Motor neuron (in vitro differentiated cells): ENCODE measurements around the gene METTL1. TPM values are rescaled to one million over a fixed set of nuclear protein-coding genes. Genes with fewer than 3 reads are reported as not detected.

Experiments used
- ATAC-seq, 8 experiments: fragments of 200-7000 bp; cut with Tn5 transposase; replicated peaks in 6 of 8; 2 replicates each; pipeline ENCODE4 v1.8.0; 2021; ENCODE audit warnings: mild to moderate bottlenecking in 8 of 8, moderate library complexity in 8 of 8
- H3K27ac ChIP-seq, 2 donors: fragments of 250-450 bp; sonication (Bioruptor Pico); 2 replicates each; pipeline ENCODE4 v1.9.0; 2021; ENCODE audit warnings: antibody characterized with exemption in 2 of 2, mild to moderate bottlenecking in 2 of 2, moderate library complexity in 1 of 2
- H3K4me1 ChIP-seq, 2 donors: fragments of 250-450 bp; sonication (Bioruptor Pico); replicated peaks in 1 of 2; 2 replicates each; pipeline ENCODE4 v1.6.1; 2021; ENCODE audit warnings: antibody characterized with exemption in 2 of 2, mild to moderate bottlenecking in 2 of 2, moderate library complexity in 1 of 2
- H3K4me3 ChIP-seq, 5 donors: fragments of 250-450 bp; sonication (Bioruptor Pico); 2 replicates each; pipeline ENCODE4 v1.9.0; 2021; ENCODE audit warnings: antibody characterized with exemption in 5 of 5, mild to moderate bottlenecking in 5 of 5, moderate library complexity in 4 of 5
- WGBS, 10 experiments: fragments of 450-650 bp; shearing (Covaris generic); methylation state at CpG; one replicate each; pipeline ENCODE4 v1.0.0; 2022; 5-methylcytosine and 5-hydroxymethylcytosine counted together
- in situ Hi-C, 9 experiments: fragments of 400-800 bp; cut with MboI; loops; one replicate each; pipeline ENCODE4 v1.15.0; 2021; ENCODE audit warnings: low sequenced_read_pairs in 9 of 9, low pct_unique_long_range_greater_than_20kb in 2 of 9; ENCODE audit not compliant: unreplicated experiment in 9 of 9
- total RNA-seq, 8 experiments: library from RNA; unstranded; fragments of 300-600 nt; gene quantifications; 2 replicates each; pipeline versions ENCODE4 v1.2.3 to v1.2.4, GENCODE V29; 2022

Gene METTL1
- total RNA-seq, 8 experiments from 2014 or later: 8.6 to 33.2 (median 15.8) TPM

GRCh38 chr12:57763881-57764661, 7.8 kb downstream of the METTL1 start:
- ATAC-seq: no peak
- no peak overlapping the region for H3K4me3 ChIP-seq
- in situ Hi-C loops: no loop called here
- H3K4me1 ChIP-seq: peaks cover 6 to 14% of the 10 kb centered on the region in 2 donors
- H3K27ac ChIP-seq: no peak overlapping the region
- WGBS, 10 experiments: 29 to 93% (median 76%) methylated on average over 1 to 5 of the region's 6 CpGs; no CpG with 5 or more reads in 2 of the 10 experiments

- WGBS, 10 experiments: 17 to 100% (median 76%) methylated on average over 1 to 2 of the region's 2 CpGs; no CpG with 5 or more reads in 1 of the 10 experiments
- ATAC-seq: no peak
- in situ Hi-C loops: no loop called here
- H3K4me3 ChIP-seq: no peak overlapping the region
- peaks cover 6 to 14% of the 10 kb centered on the region in 2 donors for H3K4me1 ChIP-seq
- no peak overlapping the region for H3K27ac ChIP-seq
Observed at GRCh38 chr12:57762463-57762862, 9.4 kb downstream of the METTL1 start.

- no peak overlapping the region for H3K4me3 ChIP-seq
- peaks cover 2 to 10% of the 10 kb centered on the region in 2 donors for H3K4me1 ChIP-seq
- WGBS, 10 experiments: 40 to 100% (median 91%) methylated on average over 1 to 3 of the region's 4 CpGs; no CpG with 5 or more reads in 4 of the 10 experiments
- in situ Hi-C loops: no loop called here
- H3K27ac ChIP-seq: no peak overlapping the region
- ATAC-seq: no peak
Observed at GRCh38 chr12:57761391-57761998, 10.4 kb downstream of the METTL1 start.

- Histone ChIP-seq H3K4me1 (peaks cover 3 to 7% of the 10 kb centered on the region in 2 donors), H3K27ac (no peak overlapping the region), H3K4me3 (no peak overlapping the region)
- ATAC-seq: no peak
- in situ Hi-C loops: no loop called here
- WGBS, 10 experiments: 60 to 100% (median 83%) methylated on average over 1 to 3 of the region's 3 CpGs; no CpG with 5 or more reads in 1 of the 10 experiments
Observed at GRCh38 chr12:57760347-57760982, 11.4 kb downstream of the METTL1 start.

GRCh38 chr12:57759360-57759980, 12.4 kb downstream of the METTL1 start:
- H3K4me3 ChIP-seq: no peak overlapping the region
- peak in 1 of 8 experiments; percentile 9 for ATAC-seq
- no peak overlapping the region for H3K27ac ChIP-seq
- in situ Hi-C loops: no loop called here
- H3K4me1 ChIP-seq: peaks cover 4 to 6% of the 10 kb centered on the region in 2 donors
- WGBS, 10 experiments: 0 to 100% (median 33%) methylated on average over 1 to 3 of the region's 3 CpGs; no CpG with 5 or more reads in 1 of the 10 experiments

GRCh38 chr12:57758552-57759359, 13.1 kb downstream of the METTL1 start:
- no peak overlapping the region for H3K27ac ChIP-seq
- peaks cover 11 to 13% of the 10 kb centered on the region in 2 donors for H3K4me1 ChIP-seq
- no peak for ATAC-seq
- H3K4me3 ChIP-seq: no peak overlapping the region
- in situ Hi-C loops: no loop called here
- WGBS, 10 experiments: 59 to 100% (median 91%) methylated on average over 1 to 16 of the region's 25 CpGs; no CpG with 5 or more reads in 5 of the 10 experiments

GRCh38 chr12:57757771-57758170, 14.1 kb downstream of the METTL1 start:
- 57 to 100% (median 94%) methylated on average over 1 to 4 of the region's 4 CpGs; no CpG with 5 or more reads in 3 of the 10 experiments for WGBS, 10 experiments
- ATAC-seq: no peak
- Histone ChIP-seq H3K4me1 (peaks cover 19% of the 10 kb centered on the region in 2 donors), H3K4me3 (no peak overlapping the region), H3K27ac (no peak overlapping the region)
- in situ Hi-C loops: no loop called here

- Histone ChIP-seq H3K27ac (no peak overlapping the region), H3K4me1 (peaks cover 21% of the 10 kb centered on the region in 2 donors), H3K4me3 (peak overlapping the region; percentile 84 to 98 (median 89))
- in situ Hi-C loops: no loop called here
- ATAC-seq: no peak
- WGBS, 10 experiments: 8 to 100% (median 45%) methylated on average over 2 to 13 of the region's 22 CpGs; no CpG with 5 or more reads in 1 of the 10 experiments
Observed at GRCh38 chr12:57756406-57757341, 15.2 kb downstream of the METTL1 start.

GRCh38 chr12:57755454-57756372, 16.2 kb downstream of the METTL1 start:
- 0% methylated on average over 1 to 4 of the region's 76 CpGs; no CpG with 5 or more reads in 6 of the 10 experiments for WGBS, 10 experiments
- in situ Hi-C loops: no loop called here
- H3K27ac ChIP-seq: peak overlapping the region; percentile 77 to 87
- H3K4me1 ChIP-seq: peaks cover 24 to 25% of the 10 kb centered on the region in 2 donors
- H3K4me3 ChIP-seq: peak overlapping the region; percentile 84 to 98 (median 89)
- ATAC-seq: peak in 5 of 8 experiments; percentile 0 to 3 (median 1)

- no CpG with 5 or more reads among the region's 34 CpGs for WGBS, 10 experiments
- in situ Hi-C loops: no loop called here
- Histone ChIP-seq H3K4me3 (peak overlapping the region; percentile 84 to 98 (median 89)), H3K4me1 (peaks cover 27% of the 10 kb centered on the region in 2 donors), H3K27ac (peak overlapping the region; percentile 77 to 87)
- peak in 1 of 8 experiments; percentile 0 for ATAC-seq
Observed at GRCh38 chr12:57755194-57755453, 16.8 kb downstream of the METTL1 start.
